ENCODE measurements around the gene TEX11.
"Not testable (repeated sequence)": the region's sequence is repeated elsewhere in the genome, so short reads cannot be mapped to it uniquely, and the experiment has no call there.

The TEX11 gene

DNA sequence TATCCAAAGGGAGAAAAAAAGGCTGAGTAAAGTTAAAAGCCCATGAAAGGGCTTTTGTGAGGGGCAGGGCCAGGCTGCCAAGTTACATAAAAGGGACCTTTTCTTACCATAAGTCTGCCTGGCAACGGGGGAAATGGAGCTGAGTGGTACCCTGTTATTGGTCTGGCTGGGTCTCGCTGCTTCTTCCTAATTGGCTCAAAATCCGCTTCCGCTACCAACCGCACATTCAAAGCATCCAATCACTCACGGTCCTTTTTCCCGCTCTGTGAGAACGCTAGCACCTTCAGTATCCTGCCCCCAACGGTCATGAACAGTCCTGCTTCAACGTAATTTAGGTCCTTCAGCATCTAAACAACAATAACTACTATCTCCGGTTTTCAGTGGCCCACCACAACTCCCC lies 611 bp downstream of the TEX11 start (continued):
- TF ChIP-seq, protein P1, sequence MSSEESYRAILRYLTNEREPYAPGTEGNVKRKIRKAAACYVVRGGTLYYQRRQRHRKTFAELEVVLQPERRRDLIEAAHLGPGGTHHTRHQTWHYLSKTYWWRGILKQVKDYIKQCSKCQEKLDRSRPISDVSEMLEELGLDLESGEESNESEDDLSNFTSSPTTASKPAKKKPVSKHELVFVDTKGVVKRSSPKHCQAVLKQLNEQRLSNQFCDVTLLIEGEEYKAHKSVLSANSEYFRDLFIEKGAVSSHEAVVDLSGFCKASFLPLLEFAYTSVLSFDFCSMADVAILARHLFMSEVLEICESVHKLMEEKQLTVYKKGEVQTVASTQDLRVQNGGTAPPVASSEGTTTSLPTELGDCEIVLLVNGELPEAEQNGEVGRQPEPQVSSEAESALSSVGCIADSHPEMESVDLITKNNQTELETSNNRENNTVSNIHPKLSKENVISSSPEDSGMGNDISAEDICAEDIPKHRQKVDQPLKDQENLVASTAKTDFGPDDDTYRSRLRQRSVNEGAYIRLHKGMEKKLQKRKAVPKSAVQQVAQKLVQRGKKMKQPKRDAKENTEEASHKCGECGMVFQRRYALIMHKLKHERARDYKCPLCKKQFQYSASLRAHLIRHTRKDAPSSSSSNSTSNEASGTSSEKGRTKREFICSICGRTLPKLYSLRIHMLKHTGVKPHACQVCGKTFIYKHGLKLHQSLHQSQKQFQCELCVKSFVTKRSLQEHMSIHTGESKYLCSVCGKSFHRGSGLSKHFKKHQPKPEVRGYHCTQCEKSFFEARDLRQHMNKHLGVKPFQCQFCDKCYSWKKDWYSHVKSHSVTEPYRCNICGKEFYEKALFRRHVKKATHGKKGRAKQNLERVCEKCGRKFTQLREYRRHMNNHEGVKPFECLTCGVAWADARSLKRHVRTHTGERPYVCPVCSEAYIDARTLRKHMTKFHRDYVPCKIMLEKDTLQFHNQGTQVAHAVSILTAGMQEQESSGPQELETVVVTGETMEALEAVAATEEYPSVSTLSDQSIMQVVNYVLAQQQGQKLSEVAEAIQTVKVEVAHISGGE (tag by site-specific recombination; conservative IDR thresholded peaks at IDR 0.05; ENCODE audit: low read depth), result no peak
- TF ChIP-seq GLI2 (tag by site-specific recombination; IDR thresholded peaks at IDR 0.05; ENCODE audit: borderline replicate concordance, low read depth) (no peak), ZNF544 (tag by site-specific recombination; IDR thresholded peaks at IDR 0.05) (no peak), EGR2 (tag by site-specific recombination; IDR thresholded peaks at IDR 0.05; ENCODE audit: low read depth) (no peak), REST (tag by site-specific recombination; IDR thresholded peaks at IDR 0.05) (no peak), RBAK (tag by site-specific recombination; IDR thresholded peaks at IDR 0.05) (no peak)

DNA sequence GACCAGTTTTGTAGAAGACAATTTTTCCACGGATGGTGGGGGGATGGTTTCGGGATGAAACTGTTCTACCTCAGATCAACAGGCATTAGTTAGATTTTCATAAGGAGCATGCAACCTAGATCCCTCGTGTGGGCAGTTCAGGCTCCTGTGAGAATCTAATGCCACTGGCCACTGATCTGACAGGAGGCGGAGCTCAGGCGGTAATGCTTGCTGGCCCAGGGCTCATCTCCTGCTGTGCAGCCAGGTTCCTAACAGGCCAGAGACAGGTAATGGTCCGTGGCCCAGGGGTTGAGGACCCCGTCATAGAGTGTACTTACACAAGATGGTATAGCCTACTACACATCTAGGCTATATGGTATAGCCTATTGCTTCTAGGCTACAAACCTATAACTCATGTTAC lies 7.0 kb downstream of the TEX11 start:
- Histone ChIP-seq H3K27ac (ENCODE audit: extremely low read depth, low read depth, low read length) (no peak overlapping the region), H3K4me3 (ENCODE audit: low read depth, low read length) (no peak overlapping the region), H3K9me3 (ENCODE audit: control insufficient read depth, insufficient read depth, low read depth, low read length) (no peaks in the 10 kb centered on the region), H3K36me3 (ENCODE audit: control insufficient read depth in 2 of 2, insufficient read depth in 1 of 2, low read length in 2 of 2) (no peaks in the 10 kb centered on the region), H3K4me1 (ENCODE audit: control insufficient read depth, insufficient read depth, low read length) (no peaks in the 10 kb centered on the region)
- POLR2A ChIA-PET, result no interaction called here
- CTCF ChIA-PET, result no interaction called here
- TF ChIP-seq ZNF423 (tag by site-specific recombination; IDR thresholded peaks at IDR 0.05), result no peak
- no peak for TF ChIP-seq ZNF610 (tag by site-specific recombination; IDR thresholded peaks at IDR 0.05; ENCODE audit: borderline replicate concordance)
- no peak for TF ChIP-seq TRIM28 (IDR thresholded peaks at IDR 0.05; ENCODE audit: borderline replicate concordance, low read length)
- no peak for TF ChIP-seq ZNF24 (tag by site-specific recombination; IDR thresholded peaks at IDR 0.05)
- TF ChIP-seq PBX3 (CRISPR knock-in tag; IDR thresholded peaks at IDR 0.05), result no peak
- no peak for TF ChIP-seq ZNF19 (tag by site-specific recombination; IDR thresholded peaks at IDR 0.05; ENCODE audit: low read depth)
- no peak for TF ChIP-seq ZNF658 (tag by site-specific recombination; IDR thresholded peaks at IDR 0.05)
- TF ChIP-seq, protein P2, sequence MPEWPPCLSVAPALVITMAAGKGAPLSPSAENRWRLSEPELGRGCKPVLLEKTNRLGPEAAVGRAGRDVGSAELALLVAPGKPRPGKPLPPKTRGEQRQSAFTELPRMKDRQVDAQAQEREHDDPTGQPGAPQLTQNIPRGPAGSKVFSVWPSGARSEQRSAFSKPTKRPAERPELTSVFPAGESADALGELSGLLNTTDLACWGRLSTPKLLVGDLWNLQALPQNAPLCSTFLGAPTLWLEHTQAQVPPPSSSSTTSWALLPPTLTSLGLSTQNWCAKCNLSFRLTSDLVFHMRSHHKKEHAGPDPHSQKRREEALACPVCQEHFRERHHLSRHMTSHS (tag by site-specific recombination; IDR thresholded peaks at IDR 0.05), result no peak
- TF ChIP-seq SALL2 (tag by site-specific recombination; IDR thresholded peaks at IDR 0.05; ENCODE audit: borderline replicate concordance), result no peak

DNA sequence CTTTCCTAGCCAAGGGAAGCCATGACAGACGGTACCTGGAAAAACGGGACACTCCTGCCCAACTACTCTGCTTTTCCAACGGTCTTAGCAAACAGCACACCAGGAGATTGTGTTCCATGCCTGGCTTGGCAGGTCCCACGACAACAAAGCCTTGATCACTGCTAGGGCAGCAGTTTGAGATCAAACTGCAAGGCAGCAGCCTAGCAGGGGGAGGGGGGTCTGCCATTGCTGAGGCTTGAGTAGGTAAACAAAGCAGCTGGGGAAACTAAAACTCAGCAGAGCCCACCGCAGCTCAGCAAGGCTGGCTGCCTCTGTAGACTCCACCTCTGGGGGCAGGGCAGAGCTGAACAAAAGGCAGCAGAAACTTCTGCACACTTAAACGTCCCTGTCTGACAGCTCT lies 18.1 kb downstream of the TEX11 start:
- H3K27ac ChIP-seq (ENCODE audit: extremely low read depth, low read depth, low read length); H3K4me3 ChIP-seq (ENCODE audit: low read depth, low read length); POLR2A ChIA-PET; CTCF ChIA-PET; H3K4me1 ChIP-seq (ENCODE audit: control insufficient read depth, insufficient read depth, low read length); H3K36me3 ChIP-seq (ENCODE audit: control insufficient read depth in 2 of 2, insufficient read depth in 1 of 2, low read length in 2 of 2); H3K9me3 ChIP-seq (ENCODE audit: control insufficient read depth, insufficient read depth, low read depth, low read length): not testable (repeated sequence)
- TF ChIP-seq, protein P3, sequence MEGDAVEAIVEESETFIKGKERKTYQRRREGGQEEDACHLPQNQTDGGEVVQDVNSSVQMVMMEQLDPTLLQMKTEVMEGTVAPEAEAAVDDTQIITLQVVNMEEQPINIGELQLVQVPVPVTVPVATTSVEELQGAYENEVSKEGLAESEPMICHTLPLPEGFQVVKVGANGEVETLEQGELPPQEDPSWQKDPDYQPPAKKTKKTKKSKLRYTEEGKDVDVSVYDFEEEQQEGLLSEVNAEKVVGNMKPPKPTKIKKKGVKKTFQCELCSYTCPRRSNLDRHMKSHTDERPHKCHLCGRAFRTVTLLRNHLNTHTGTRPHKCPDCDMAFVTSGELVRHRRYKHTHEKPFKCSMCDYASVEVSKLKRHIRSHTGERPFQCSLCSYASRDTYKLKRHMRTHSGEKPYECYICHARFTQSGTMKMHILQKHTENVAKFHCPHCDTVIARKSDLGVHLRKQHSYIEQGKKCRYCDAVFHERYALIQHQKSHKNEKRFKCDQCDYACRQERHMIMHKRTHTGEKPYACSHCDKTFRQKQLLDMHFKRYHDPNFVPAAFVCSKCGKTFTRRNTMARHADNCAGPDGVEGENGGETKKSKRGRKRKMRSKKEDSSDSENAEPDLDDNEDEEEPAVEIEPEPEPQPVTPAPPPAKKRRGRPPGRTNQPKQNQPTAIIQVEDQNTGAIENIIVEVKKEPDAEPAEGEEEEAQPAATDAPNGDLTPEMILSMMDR (tag by site-specific recombination; IDR thresholded peaks at IDR 0.05), result 0 out of 2 replicates have a peak, but pooled peaks have one; percentile 14
